ENCODE results near the gene SRC.

GRCh38 chr20:37378785-37379598 is 33.1 kb downstream of the SRC start:
- TF ChIP-seq CTCF (IDR thresholded peaks at IDR 0.05; ENCODE audit: insufficient read depth, low read length, poor library complexity, severe bottlenecking) (no peak), EZH2phosphoT487 (conservative IDR thresholded peaks at IDR 0.05; ENCODE audit: low read length) (no peak)

Data from SU-DHL-6 (cell line).